ENCODE measurements around the gene TAF13. TPM values are rescaled to one million over a fixed set of nuclear protein-coding genes. Genes with fewer than 3 reads are reported as not detected.

TAF13 gene
- total RNA-seq, 1 donor from 2014 or later, result 48.4 TPM

DNA sequence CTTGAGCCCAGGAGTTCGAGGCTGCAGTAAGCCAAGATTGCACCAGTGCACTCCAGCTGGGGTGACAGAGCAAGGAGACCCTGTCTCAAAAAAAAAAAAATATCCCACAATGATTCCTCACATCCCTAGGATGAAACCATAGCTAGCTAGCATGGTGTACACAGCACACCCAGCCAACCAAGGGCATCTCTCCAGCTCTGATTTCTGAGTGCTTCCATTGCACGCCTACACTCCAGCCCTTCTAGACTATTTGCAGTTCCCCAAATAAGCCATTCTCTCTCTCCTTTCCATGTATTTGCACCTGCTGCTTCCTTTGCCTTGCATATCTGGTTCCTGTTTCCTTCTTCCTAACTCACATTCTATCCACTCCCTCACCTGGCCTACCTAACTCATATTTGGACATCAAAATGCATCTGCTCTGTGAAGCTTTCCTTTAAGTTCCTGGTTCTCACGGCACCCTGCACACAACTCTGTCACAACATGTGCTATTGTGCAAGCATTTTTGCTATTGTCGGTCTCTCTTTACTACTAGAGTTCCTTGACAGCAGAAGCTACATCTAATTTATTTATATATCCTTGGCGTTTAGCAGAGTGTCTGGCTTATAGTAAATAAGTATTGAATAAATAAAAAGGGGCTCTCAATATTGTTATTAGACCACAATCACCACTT lies 35.7 kb upstream of the TAF13 start:
- H2AFZ ChIP-seq (replicated peaks), result no peak overlapping the region
- H4K20me1 ChIP-seq (ENCODE audit: low read depth), result no peaks in the 10 kb centered on the region
- peaks cover 86% of the 10 kb centered on the region for H3K27me3 ChIP-seq
- no peak overlapping the region for H3K9ac ChIP-seq
- no peak overlapping the region for H3K27ac ChIP-seq
- Mint-ChIP-seq H3K36me3 (no peaks in the 10 kb centered on the region), H3K27me3 (ENCODE audit: insufficient read depth, low read depth) (peaks cover 38% of the 10 kb centered on the region), H3K27ac (peak overlapping the region; percentile 94), H3K4me3 (peak overlapping the region; percentile 82), H3K4me1 (peaks cover 22% of the 10 kb centered on the region), H3K9me3 (no peaks in the 10 kb centered on the region)
- H3K79me2 ChIP-seq (ENCODE audit: low read depth), result no peaks in the 10 kb centered on the region
- peaks cover 4% of the 10 kb centered on the region for H3K4me1 ChIP-seq
- H3F3A ChIP-seq (ENCODE audit: low read depth), result peaks cover 28% of the 10 kb centered on the region
- H3K4me2 ChIP-seq, result no peak overlapping the region
- no peaks in the 10 kb centered on the region for H3K36me3 ChIP-seq
- H3K4me3 ChIP-seq, result no peak overlapping the region
- TF ChIP-seq, protein P1, sequence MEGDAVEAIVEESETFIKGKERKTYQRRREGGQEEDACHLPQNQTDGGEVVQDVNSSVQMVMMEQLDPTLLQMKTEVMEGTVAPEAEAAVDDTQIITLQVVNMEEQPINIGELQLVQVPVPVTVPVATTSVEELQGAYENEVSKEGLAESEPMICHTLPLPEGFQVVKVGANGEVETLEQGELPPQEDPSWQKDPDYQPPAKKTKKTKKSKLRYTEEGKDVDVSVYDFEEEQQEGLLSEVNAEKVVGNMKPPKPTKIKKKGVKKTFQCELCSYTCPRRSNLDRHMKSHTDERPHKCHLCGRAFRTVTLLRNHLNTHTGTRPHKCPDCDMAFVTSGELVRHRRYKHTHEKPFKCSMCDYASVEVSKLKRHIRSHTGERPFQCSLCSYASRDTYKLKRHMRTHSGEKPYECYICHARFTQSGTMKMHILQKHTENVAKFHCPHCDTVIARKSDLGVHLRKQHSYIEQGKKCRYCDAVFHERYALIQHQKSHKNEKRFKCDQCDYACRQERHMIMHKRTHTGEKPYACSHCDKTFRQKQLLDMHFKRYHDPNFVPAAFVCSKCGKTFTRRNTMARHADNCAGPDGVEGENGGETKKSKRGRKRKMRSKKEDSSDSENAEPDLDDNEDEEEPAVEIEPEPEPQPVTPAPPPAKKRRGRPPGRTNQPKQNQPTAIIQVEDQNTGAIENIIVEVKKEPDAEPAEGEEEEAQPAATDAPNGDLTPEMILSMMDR (IDR thresholded peaks at IDR 0.05), result no peak
- TF ChIP-seq EZH2phosphoT487 (IDR thresholded peaks at IDR 0.05) (no peak), EZH2 (IDR thresholded peaks at IDR 0.05) (no peak)
- DNase-seq (ENCODE audit: low spot score), result no peak
- H3K9me3 ChIP-seq (ENCODE audit: low read depth), result no peaks in the 10 kb centered on the region

DNA sequence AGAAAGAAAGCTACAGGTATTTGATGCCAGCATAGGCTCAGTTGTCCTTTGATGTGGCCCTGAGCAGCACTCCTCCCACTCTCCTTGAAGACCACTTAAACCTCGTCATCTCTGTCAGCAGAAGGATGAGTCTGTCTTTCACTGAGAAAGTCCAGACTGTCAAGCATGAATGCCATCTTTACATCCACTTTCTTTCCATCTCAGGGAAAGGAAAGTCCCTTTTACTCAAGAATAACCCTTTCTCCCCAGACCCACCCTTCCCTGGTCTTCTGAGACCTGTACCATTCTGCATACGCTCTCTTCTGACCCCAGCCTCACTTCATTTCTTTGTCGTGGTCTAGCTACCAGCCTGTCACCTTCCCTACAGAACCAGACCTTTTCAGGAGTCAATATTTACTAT lies 34.1 kb upstream of the TAF13 start:
- Histone ChIP-seq H3K27ac (no peak overlapping the region), H3K36me3 (no peaks in the 10 kb centered on the region), H3K27me3 (peaks cover 76% of the 10 kb centered on the region), H2AFZ (replicated peaks) (no peak overlapping the region), H4K20me1 (ENCODE audit: low read depth) (no peaks in the 10 kb centered on the region), H3K9me3 (ENCODE audit: low read depth) (no peaks in the 10 kb centered on the region), H3K4me3 (no peak overlapping the region), H3K4me2 (no peak overlapping the region), H3K9ac (no peak overlapping the region), H3K79me2 (ENCODE audit: low read depth) (no peaks in the 10 kb centered on the region), H3F3A (ENCODE audit: low read depth) (peaks cover 27% of the 10 kb centered on the region), H3K4me1 (peaks cover 4% of the 10 kb centered on the region)
- H3K9me3 Mint-ChIP-seq, result no peaks in the 10 kb centered on the region
- peaks cover 30% of the 10 kb centered on the region for H3K27me3 Mint-ChIP-seq (ENCODE audit: insufficient read depth, low read depth)
- no peak for DNase-seq (ENCODE audit: low spot score)
- H3K36me3 Mint-ChIP-seq, result peaks cover 2% of the 10 kb centered on the region
- no peak for TF ChIP-seq EZH2 (IDR thresholded peaks at IDR 0.05)
- no peak for TF ChIP-seq EZH2phosphoT487 (IDR thresholded peaks at IDR 0.05)
- TF ChIP-seq, protein P1 (IDR thresholded peaks at IDR 0.05), result no peak
- H3K4me3 Mint-ChIP-seq, result no peak overlapping the region
- peaks cover 22% of the 10 kb centered on the region for H3K4me1 Mint-ChIP-seq
- no peak overlapping the region for H3K27ac Mint-ChIP-seq

DNA sequence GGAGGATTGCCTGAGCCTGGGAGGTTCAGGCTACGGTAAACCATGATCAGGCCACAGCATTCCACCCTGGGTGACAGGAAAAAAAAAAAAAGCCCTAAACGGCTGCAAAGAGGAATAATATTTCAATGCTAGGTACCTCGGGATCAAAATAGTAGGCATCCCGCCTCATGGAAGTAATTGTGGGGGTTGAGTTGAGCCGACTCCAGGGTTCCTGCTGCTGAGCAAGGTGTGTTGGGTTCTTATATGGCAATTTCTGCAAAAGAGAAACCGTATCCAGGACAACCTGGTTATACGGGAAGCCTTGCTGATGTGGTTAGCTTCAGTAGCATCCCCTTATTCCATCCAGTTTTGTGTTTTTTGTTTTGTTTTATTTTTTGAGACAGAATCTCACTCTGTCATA lies 32.0 kb upstream of the TAF13 start:
- H3K27me3 ChIP-seq, result peaks cover 54% of the 10 kb centered on the region
- no peak overlapping the region for H3K4me3 ChIP-seq
- no peaks in the 10 kb centered on the region for H3K79me2 ChIP-seq (ENCODE audit: low read depth)
- TF ChIP-seq EZH2 (IDR thresholded peaks at IDR 0.05), result no peak
- Mint-ChIP-seq H3K27me3 (ENCODE audit: insufficient read depth, low read depth) (peaks cover 13% of the 10 kb centered on the region), H3K4me1 (peaks cover 14% of the 10 kb centered on the region), H3K9me3 (no peaks in the 10 kb centered on the region), H3K27ac (no peak overlapping the region), H3K4me3 (no peak overlapping the region), H3K36me3 (peaks cover 12% of the 10 kb centered on the region)
- no peak for DNase-seq (ENCODE audit: low spot score)
- H3K9me3 ChIP-seq (ENCODE audit: low read depth), result no peaks in the 10 kb centered on the region
- peaks cover 4% of the 10 kb centered on the region for H3K4me1 ChIP-seq
- H3K9ac ChIP-seq, result no peak overlapping the region
- H3K4me2 ChIP-seq, result no peak overlapping the region
- H3K27ac ChIP-seq, result no peak overlapping the region
- no peak overlapping the region for H2AFZ ChIP-seq (replicated peaks)
- H4K20me1 ChIP-seq (ENCODE audit: low read depth), result no peaks in the 10 kb centered on the region
- peaks cover 21% of the 10 kb centered on the region for H3F3A ChIP-seq (ENCODE audit: low read depth)
- no peaks in the 10 kb centered on the region for H3K36me3 ChIP-seq

DNA sequence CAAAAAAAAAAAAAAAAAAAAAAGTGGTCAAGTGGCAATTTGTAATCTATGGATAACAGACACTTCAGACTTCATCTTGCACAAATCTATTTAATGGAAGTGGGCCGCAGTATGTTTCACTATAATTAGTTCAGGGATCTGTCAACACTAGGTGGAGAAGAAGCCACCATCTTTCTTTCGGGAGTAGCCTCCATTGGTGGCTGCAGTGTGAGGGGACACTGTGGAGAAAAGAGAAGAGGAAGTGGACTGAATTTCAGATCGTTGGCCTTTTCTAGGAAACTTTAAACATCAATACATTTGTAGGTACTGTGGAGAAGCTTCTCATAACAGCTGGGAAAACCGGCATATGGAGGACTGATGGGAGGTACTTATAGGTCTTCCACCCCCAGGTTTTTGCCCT lies 30.1 kb upstream of the TAF13 start:
- no peak overlapping the region for H3K4me2 ChIP-seq
- peaks cover 25% of the 10 kb centered on the region for H3F3A ChIP-seq (ENCODE audit: low read depth)
- H3K4me1 ChIP-seq, result peaks cover 6% of the 10 kb centered on the region
- H3K9me3 ChIP-seq (ENCODE audit: low read depth), result no peaks in the 10 kb centered on the region
- H3K27me3 Mint-ChIP-seq (ENCODE audit: insufficient read depth, low read depth), result peaks cover 6% of the 10 kb centered on the region
- peak overlapping the region; percentile 57 for H3K27ac Mint-ChIP-seq
- H3K79me2 ChIP-seq (ENCODE audit: low read depth), result peaks cover 14% of the 10 kb centered on the region
- H3K4me3 ChIP-seq, result no peak overlapping the region
- no peaks in the 10 kb centered on the region for H3K9me3 Mint-ChIP-seq
- H3K27ac ChIP-seq, result no peak overlapping the region
- H3K4me1 Mint-ChIP-seq, result peaks cover 7% of the 10 kb centered on the region
- H3K36me3 ChIP-seq, result no peaks in the 10 kb centered on the region
- peaks cover 16% of the 10 kb centered on the region for H3K36me3 Mint-ChIP-seq
- no peak overlapping the region for H3K9ac ChIP-seq
- peaks cover 2% of the 10 kb centered on the region for H4K20me1 ChIP-seq (ENCODE audit: low read depth)
- no peak overlapping the region for H3K4me3 Mint-ChIP-seq
- H2AFZ ChIP-seq (replicated peaks), result no peak overlapping the region
- H3K27me3 ChIP-seq, result peaks cover 35% of the 10 kb centered on the region
- no peak for DNase-seq (ENCODE audit: low spot score)
- TF ChIP-seq EZH2phosphoT487 (IDR thresholded peaks at IDR 0.05), result no peak
